HG03097 (cell line): ENCODE data around the gene KRT1.

ENCODE experiments used
- ATAC-seq: cut with Tn5 transposase; IDR thresholded peaks from one replicate; pipeline ENCODE4 v1.9.1; 2021; ENCODE audit not compliant: unreplicated experiment, low FRiP score

KRT1 gene

DNA sequence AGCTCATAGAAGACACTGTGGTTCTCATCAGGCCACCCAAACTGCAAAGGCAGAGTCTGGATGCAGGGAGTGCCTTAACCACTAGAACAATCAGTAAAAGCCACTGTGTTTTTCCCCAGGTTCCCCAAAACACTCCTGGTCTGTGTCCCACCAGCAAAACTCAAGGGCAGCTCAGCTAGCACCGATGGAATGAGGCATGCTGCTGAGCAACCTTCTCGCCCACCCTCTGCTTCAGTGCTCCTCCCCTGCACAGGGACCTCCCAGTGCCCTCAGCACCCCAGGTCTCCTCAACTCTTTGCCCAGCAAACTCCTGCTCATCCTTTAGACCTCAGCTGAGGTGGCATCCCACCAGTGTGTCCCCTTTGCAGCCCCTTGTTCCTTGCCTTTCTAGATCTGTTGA, 19.2 kb upstream of the KRT1 start:
- no peak for ATAC-seq

DNA sequence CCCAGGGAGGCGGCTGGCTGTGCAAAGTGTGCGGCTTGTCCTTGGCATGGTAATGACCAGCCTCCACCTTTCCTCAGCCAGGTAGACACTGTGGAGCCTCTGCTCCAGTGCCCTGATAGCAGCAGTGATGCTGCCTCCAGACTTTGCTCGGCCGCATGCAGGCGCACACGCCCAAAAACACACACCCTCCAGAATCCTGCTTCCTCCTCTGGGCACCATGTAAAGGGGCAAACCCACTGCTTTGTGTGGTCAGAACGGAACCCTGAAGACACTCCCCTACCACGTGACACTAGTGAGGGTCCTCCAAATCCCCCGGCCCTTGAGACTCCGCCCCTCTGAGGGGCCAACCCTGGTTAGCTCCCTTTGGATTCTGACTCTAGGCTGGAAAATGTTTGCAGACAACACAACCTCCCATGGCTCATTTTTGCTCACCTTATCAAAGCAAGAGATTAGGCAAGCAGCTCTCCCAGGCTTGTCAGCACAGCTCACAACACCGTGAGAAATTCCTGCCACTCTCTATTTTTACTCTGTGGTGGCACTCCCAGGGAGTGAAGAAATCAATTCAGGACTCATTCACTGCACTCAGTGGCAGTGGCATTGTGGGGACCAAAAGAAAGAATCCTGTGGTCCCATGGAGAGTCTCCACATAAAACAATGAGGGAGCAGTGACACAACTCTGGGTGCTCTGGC, 18.6 kb upstream of the KRT1 start:
- no peak for ATAC-seq

DNA sequence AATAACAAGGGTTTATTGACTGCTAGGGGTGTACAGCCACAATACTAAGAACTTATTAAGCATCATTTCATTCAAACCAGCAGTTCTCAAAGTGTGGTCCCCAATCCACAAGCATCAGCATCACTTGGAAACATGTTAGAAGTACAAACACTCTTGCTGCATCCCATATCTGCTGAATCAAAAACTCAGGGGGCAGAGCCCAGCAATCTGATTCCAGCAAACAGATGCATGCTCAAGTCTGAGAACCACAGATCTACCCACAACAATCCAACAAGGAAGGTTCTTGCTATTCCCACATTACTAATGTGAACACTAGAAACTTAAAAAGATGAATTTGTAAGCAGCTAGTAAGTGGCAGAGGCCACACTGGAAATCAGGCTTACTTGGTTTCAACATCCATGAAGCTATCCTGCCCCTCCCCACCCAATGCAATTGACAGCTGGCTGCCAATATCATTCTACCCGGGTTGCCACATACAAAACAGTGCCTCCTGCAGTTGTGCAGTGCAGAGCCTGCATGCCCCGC, 16.9 kb upstream of the KRT1 start:
- ATAC-seq = no peak

DNA sequence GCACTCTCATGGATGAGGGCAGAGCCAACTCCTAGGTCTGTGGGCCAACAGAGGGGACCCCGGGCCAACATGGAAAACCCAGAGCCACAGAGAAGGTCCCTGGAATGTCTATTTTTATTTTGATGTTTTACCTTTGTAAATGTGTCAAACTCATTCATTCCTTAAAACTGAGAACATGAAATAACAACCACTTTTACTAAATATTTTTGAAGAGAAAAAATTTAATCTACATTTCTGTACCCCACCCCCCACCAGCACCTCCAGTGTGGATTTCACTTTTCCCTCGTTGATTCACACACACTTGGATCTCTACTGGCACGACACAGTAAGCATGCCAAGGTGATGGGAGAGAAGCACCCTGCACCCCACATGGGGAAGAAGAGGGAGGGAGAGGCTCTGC, 16.4 kb upstream of the KRT1 start:
- ATAC-seq = no peak

DNA sequence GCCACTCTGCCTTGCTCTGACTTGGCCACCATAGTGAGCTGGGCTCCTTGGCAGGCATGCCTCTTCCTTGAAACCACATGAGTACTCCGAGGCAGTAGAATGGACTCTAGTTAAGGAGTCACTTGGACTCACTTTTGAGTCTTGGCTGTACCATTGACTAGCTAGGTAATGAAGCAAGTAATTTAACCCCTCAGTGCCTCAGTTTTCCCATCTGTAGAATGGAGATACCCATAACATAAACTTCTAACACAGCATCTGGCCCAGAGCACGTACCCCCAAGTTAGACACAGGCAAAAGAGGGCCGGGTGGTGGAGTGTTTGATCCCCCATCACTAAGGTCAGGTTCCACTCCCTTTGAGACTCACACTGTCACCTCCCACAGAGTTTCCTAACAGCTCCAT, 14.8 kb upstream of the KRT1 start:
- no peak for ATAC-seq

DNA sequence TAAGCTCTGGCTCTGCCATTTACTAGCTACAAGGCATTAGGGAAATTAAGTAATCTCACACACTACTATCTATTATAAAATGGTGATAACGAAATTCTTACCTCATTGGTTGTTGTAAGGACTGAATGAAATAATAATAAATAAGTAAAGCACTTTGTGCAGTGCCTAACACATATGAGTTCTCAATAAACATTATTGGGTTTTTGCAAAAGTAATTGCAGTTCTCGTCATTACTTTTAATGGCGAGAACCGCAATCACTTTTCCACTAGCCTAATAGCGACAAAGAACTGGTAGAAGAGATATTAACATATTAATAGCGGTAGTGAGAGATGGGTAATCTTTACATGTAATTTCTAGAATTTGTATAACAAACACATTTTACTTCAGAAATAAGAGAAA, 13.9 kb upstream of the KRT1 start:
- no peak for ATAC-seq

DNA sequence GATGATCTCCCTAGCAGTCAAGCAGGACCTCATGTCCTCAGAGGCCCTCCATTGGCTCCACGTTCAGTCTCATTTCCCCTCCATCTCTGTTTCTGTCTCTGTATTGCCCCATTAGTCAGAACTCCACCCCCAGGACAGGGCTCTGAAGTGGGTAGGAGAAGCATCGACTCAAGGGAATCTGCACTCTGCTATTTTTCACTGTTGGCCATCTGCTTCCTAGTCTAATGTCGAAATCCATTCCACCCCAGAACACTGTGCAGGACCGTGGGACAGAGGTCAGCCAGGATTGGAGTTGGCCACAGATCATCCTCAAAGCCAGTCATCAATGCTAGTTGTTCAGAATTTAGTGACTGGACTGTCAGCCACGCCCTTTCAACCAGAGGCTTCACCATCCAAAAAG, 13.1 kb upstream of the KRT1 start:
- no peak for ATAC-seq

DNA sequence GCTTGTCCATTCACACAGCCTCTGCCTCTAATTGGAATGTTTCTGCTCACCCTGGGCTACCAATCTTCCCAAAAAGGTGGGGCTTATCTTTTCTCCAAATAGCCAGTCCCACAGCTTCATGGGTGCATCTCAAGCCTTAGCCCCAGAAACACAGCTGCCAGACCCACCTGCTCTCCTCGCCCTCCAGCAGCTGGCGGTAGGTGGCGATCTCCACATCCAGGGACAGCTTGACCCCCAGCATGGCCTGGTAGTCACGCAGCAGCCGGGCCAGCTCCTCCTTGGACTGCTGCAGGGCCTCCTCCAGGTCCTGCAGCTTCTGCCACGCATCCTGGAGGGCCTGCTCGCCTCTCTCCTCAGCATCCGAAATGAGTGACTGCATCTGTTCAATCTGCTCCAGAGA, 12.0 kb upstream of the KRT1 start:
- no peak for ATAC-seq

DNA sequence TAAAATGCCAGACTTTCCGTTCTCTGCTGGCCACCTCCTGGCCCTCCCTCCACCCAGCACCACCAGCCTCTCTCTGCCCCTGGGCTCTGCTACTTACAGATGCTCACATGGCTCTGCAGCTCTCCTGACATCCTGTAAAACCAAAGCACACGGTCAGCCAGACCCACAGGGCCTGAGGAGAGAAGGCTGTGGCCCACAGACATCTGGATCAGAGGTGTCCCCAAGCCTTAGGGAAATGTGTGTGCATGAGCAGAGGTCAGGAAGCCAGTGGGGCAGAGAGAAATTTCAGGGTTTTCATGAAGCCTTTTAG, 11.6 kb upstream of the KRT1 start:
- no peak for ATAC-seq

DNA sequence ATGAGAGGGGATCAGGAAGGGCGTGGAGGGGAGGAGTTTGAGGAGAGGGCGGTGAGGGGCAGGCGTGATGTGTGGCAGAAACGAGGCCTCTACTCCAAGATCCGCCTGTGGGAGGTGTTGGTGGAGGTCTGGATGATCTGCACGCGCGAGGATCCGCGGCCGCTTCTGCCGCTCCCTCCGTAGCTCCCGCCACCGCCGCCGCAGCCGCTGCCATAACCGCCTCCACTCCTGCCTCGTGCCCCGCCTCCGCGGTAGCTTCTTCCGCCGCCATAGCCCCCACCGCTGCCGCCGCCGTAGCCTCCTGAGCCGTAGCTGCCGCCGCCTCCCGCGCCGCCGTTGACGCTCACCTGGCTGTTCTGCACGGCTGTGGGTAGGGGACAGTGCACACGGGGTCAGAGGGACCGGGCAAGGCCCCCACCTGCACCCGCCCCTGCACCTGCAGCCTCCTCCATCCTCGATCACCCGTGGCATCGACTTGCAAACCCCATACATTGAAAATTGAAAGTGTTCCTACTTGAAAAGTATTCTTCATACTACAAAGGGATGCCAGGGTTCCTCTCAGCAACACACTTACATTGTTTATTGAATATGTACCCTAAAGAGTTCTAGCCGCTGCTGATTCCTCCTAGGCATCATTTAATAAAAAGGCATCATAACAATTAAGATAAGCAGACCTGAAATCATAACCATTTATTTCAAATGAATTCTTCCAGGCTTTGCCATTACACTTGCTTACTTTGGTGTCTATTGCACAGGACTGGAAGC, 11.1 kb upstream of the KRT1 start:
- ATAC-seq = no peak

DNA sequence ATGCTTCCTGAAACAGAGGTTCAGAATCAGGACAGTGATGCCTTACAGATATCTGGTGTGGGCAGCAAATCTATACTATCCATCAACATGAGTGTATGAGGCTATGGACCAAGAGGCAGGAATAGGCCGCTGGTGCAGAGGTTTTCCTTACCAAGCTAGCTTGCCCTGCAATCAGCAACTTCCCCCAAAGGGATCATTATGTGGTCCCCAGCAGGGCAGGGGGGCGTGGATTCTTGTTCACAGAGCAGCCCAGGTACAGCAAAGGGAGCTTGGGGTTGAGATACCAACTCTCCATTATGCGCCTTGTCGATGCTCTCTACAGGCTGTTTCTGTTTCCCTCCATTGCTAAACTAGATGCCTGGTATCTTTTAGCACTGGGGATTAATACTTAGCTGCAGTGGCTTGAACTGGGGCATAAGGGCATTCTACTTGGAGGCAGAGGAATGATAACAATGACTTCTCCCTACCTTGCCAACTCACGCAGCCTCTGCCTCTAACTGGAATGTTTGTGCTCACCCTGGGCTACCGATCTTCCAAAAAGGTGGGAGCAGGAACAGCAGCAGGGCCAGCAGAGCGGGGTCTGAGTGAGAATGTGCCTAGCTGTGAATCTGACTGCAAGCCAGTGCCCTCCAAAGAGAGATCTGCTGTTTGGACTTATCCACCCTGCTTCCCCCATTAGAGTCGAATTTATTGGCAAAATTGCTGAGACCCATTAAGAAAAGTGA, 10.3 kb upstream of the KRT1 start:
- no peak for ATAC-seq

DNA sequence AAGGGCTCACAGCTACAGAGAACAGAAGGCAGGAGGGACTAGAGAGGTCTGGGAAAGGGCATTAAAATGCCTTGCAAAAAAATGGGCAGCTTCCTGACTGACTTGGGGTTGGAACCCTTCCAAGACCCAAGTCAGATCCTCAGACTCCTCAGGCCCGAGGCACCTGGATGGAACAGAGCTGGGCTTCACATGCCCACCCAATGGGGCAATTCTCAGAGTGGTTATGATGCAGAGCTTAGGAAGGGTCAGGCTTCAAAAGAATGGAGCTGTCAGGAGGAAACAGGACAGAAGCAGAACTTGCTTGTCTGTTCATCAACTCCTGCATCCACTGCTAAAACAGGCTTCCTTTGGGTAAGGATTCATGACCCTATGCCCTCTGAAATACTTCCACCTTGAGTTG, 9.7 kb upstream of the KRT1 start:
- no peak for ATAC-seq

DNA sequence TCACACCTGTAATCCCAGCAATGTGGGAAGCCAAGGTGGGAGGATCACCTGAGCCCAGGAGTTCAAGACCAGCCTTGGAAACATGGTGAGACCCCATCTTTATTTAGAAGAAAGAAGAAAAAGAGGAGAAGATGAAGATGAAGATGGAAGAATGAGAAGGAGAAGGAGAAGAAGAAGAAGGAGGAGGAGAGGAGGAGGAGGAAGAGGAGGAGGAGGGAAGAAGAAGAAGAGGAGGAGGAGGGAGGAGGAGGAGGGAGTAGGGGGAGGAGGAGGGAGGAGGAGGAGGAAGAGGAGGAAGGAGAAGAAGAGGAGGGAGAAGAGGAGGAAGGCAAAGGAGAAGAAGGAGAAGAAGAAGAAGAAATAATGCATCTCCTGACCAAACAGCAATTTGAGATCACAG, 9.0 kb upstream of the KRT1 start:
- no peak for ATAC-seq

DNA sequence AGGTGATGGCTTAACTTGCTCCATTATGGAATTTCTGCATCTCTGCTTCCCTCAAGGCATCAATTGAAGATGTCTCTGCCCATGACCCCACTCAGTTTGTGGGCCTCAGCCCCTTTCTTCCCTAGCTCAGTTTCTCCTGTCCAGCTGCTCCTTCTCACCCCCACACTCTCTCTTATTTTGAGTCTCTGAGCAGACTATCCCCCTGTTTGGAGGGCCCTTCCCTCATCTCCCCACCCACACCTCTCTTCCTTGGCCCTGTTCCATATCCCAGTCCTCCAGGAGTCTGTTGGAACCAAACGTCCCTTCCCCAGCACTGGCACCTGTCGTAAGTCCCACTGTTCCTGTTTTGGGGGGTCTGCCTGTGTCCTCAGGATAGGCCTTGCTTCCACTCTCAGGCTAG, 8.3 kb upstream of the KRT1 start:
- no peak for ATAC-seq

DNA sequence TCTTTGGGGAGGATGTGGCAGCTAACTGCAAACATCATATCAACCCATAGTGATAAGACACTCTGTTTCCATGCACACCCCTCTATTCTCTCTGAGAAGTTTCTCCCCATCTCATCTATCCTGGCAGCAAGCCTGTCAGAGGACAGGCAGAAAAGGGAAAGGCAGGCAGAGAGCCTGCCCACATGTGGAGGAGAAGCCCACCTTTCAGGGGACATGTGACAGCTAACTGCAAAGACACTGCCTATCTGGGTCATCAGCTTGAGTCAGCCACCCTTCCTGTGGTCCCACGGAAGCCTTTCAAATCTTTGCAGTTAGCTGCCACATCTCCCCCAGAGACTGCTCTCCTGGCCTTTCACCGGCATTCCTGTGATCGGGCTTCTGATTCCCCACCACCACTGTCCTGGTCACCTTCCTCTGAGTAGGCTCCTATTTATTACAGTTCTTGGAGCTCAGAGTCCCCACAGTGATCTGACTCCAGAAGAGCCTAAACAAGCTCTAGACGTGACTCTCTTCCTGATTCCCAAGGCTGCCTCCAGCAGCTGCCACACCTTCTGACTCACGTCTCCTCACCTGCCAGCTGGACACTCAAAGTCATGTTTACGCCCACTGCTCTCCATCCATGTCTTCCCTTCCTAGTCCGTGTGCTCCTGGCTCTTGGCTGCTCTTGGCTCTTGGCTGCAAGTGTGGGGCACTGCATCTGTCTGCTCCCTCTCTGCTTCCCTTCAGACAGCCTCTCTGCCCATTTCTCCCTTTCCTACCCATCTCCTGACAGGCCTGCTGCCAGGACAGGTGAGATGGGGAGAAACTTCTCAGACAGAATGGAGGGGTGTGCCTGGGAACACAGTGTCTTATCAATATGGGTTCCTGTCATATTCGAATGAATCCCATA, 7.5 kb upstream of the KRT1 start:
- ATAC-seq = no peak

DNA sequence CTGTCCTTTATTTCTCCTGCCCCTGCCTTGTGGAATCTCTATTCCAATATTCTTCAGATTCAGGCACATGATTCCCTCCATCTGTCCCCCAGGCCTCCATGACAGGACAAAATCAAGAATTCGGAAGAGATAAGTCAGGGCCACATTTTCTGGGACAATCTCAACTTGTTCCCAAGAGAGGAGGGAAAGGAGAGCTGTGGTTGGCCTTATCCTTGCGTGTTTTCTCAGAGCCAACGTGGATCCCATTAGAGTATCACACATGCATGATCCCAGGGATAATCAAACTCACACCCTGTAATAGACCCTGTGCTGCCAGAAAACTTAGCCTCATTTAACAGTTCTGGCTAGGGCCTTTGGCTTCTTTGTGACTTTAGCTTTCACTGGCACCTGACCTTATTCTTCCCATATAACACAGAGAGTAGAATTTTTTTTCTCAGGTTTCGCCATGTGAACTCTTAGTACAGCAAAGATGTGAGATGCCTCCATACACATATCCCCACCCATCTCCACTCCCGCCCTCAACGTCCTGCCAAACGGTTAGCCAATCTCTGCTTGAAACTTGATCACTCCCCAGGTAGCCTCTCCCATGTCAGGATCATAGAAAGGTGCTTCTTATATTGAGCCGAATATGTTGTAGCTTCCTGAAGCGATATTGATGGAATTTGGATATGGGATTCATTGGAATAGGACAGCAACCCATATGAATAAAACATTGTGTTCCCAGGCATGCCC, 6.7 kb upstream of the KRT1 start:
- no peak for ATAC-seq

DNA sequence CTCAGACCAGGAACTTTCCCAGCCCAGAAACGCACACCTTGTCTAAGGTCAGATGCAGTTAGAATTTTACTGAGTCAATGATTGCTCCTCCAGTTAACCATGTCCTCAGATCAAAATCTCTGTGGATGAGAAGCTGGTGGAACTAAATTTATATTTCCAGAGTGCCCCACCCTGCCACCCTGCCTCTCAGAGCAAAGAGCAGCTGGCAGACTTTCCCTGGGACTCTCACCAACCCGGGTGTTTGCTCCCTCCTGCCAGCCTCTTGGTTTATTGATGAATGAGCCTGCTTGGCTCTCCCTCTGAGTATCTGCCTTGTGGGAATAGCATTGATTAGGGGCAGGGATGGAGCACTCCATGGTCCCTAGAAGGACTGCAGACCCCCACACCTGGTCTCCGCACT, 5.9 kb upstream of the KRT1 start:
- ATAC-seq = no peak

DNA sequence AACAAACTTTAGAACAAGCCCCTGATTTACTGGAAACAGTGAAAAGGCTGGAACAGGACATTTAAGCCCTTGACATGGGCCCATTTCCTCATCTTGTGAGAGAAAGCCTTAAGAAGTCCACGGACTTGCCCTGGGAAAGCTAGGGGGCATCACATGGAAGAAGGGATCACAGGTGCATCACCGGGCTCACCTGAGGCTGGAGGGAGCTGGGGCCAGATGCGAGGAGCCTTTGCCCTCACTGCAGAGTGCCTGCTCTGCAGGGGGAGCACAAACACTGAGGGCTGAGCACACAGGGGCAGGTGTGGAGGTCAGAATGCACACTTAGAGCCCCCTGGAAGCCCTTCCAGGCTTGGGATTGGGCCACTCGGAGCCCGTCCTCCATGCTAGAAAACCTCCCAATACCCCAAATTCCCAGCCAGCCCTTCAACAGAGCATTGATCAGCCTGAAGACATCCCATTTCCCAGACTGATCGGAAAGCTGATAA, 5.2 kb upstream of the KRT1 start:
- no peak for ATAC-seq

DNA sequence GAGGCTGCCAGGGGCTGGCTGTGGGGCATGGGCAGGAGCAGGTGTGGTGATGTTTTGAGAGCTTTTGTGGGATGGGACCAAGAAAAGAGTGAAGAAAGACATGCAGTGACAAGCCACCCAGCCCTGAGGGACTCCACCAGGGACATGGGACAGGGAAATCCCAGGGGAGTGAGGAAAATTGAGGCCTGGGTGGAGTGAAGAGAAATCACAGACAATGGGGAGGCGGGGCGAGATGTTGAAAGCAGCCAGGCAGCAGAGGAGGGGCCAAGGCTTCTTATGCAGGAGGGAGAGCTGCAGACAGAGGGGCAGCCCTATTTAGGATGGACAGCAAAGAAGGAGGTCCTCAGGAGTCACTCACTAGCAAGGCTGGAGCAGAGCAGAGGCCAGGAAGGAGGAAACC, 4.2 kb upstream of the KRT1 start:
- ATAC-seq = no peak
